ENCODE data around the gene MLST8. TPM values are rescaled to one million over a fixed set of nuclear protein-coding genes. Genes with fewer than 3 reads are reported as not detected.

MLST8 gene
- total RNA-seq, 2 donors from 2014 or later, result 32.4 to 59.0 TPM

DNA sequence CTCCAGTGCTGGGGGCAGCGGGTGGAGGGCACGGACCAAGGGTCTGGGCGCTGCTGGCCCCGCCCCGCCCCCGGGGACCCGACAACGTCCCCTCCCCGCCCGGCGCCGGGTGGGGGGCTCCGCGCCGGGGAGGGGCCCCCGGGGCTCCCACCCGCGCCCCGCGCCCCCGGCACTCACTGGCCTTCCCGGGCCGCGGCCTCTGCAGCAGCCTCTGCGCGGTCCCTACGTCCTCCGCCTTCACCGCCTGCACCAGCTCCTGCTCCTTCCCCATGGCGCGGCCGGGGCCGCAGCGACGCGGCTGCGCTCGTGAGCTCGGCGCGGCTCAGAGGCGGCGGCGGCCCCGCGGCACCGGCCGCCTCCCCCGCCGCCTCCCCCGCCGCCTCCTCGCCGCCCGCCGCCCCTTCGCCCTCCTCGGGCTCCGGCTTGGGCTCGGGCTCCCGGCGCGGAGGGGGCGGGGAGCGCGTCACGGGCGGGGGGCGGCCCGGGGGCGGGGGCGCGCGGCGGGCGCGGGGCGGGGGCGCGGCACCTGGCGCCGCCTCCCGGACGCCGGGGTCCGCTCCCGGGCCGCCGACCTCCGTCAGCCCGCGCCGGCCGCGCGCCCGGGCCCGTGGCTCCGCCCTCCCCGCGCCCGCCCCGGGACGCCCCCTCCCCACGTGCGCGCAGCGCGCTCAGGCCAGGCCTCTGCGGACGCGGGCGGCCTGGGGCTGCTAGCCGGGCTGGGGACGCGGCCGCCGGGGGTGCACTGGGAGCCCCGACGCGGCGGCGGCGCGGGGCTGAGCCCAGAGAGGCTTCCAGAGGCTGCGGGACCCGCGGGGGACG, 8.9 kb upstream of the MLST8 start, which contains the start of gene CASKIN1:
TSS of gene CASKIN1 (minus strand) at position 444 of the 819 bp plus-strand sequence. CDS start at position 271, 173 bp downstream.
- intact Hi-C loops (cut with DNase I), result no loop called here
- ATAC-seq, result peak; percentile 9
- WGBS, 2 donors, result 1% methylated on average over 54 of the region's 129 CpGs; no CpG with 5 or more reads in 1 of the 2 donors
- Histone ChIP-seq H3K27me3 (no peaks in the 10 kb centered on the region), H3K36me3 (replicated peaks in 1 of 2; ENCODE audit: insufficient read depth in 1 of 2, low read depth in 2 of 2) (no peaks in the 10 kb centered on the region), H3K4me1 (peaks cover 13% of the 10 kb centered on the region), H3K27ac (no peak within 1 kb of the TSS), H3K4me3 (no peak within 1 kb of the TSS), H3K9me3 (no peaks in the 10 kb centered on the region)
- DNase-seq, result no peak
- TF ChIP-seq POLR2A (IDR thresholded peaks at IDR 0.05), result no peak
- TF ChIP-seq, protein P1, sequence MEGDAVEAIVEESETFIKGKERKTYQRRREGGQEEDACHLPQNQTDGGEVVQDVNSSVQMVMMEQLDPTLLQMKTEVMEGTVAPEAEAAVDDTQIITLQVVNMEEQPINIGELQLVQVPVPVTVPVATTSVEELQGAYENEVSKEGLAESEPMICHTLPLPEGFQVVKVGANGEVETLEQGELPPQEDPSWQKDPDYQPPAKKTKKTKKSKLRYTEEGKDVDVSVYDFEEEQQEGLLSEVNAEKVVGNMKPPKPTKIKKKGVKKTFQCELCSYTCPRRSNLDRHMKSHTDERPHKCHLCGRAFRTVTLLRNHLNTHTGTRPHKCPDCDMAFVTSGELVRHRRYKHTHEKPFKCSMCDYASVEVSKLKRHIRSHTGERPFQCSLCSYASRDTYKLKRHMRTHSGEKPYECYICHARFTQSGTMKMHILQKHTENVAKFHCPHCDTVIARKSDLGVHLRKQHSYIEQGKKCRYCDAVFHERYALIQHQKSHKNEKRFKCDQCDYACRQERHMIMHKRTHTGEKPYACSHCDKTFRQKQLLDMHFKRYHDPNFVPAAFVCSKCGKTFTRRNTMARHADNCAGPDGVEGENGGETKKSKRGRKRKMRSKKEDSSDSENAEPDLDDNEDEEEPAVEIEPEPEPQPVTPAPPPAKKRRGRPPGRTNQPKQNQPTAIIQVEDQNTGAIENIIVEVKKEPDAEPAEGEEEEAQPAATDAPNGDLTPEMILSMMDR (IDR thresholded peaks at IDR 0.05), result no peak

DNA sequence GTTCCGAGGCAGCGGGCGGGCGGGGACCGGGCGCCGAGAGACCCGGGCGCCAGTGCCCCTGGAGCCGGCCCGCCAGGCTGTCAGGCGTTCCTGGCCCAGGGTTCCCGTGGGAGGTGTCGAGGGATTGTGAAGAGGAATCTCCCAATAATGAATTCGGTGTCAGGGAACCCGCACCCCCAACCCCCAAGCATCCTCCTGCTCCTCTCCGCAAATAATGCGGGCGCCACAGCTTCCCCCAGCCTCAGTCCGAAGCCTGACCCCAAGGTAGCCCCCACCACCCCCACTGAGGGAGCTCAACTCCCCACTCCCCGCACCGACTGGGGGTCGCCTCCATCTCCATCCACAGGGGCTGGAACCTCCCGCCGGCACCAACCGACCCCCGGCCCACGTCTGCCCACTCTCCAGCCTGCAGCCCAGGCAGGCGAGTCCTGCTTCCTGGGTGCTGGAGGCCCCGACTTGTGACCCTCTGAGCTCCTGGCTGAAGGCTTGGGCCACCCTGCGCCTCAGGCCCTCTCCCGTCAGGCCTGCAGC, 8.2 kb upstream of the MLST8 start:
- H3K27me3 ChIP-seq, result no peaks in the 10 kb centered on the region
- TF ChIP-seq, protein P1 (IDR thresholded peaks at IDR 0.05), result no peak
- TF ChIP-seq POLR2A (IDR thresholded peaks at IDR 0.05), result no peak
- intact Hi-C loops (cut with DNase I), result no loop called here
- peaks cover 13% of the 10 kb centered on the region for H3K4me1 ChIP-seq
- DNase-seq, result no peak
- H3K36me3 ChIP-seq (replicated peaks in 1 of 2; ENCODE audit: insufficient read depth in 1 of 2, low read depth in 2 of 2), result no peaks in the 10 kb centered on the region
- peak; percentile 2 for ATAC-seq
- no peak overlapping the region for H3K27ac ChIP-seq
- H3K4me3 ChIP-seq, result no peak overlapping the region
- 41 to 65% methylated on average over 8 to 25 of the region's 32 CpGs for WGBS, 2 donors
- no peaks in the 10 kb centered on the region for H3K9me3 ChIP-seq

DNA sequence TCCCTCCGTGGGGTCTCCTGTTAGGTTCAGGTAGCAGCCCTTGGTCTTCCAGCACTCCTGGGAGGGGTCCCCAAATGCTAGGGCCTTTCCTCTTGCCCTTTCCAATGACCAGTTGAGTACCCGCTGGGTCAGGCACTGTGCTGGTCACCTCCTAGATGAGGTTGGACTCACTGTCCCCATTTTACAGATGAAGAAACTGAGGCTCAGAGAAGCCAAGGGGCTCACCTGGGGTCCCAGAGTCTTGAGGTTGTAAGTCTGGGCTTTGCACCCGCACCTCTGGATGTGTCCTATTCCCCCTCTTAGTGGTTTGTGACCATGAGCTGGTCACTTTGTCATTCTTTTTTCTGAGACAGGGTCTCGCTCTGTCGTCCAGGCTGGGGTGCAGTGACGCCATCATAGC, 7.5 kb upstream of the MLST8 start:
- no peak for DNase-seq
- Histone ChIP-seq H3K36me3 (replicated peaks in 1 of 2; ENCODE audit: insufficient read depth in 1 of 2, low read depth in 2 of 2) (no peaks in the 10 kb centered on the region), H3K4me3 (no peak overlapping the region), H3K9me3 (no peaks in the 10 kb centered on the region), H3K4me1 (peaks cover 13% of the 10 kb centered on the region), H3K27me3 (no peaks in the 10 kb centered on the region), H3K27ac (no peak overlapping the region)
- 76 to 77% methylated on average over 6 of the region's 6 CpGs for WGBS, 2 donors
- intact Hi-C loops (cut with DNase I), result no loop called here
- TF ChIP-seq, protein P1 (IDR thresholded peaks at IDR 0.05), result no peak
- no peak for TF ChIP-seq POLR2A (IDR thresholded peaks at IDR 0.05)
- ATAC-seq, result no peak

DNA sequence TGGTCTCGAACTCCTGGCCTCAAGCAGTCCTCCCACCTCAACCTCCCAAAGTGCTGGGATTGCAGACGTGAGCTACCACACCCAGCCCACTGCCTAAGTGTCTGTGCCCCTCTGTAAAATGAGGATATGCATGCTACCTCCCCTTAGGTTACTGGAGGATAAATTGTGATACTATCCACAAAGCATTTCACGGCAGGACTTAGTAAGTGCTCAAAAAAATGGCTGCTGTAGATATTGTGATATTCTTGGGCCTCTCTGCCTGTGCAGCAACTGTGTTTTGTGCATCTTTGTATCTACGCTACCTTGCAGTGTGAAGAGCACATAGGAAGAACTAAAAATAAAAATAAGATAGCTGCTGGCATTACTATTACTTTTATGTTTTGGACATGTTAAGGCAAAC, 7.0 kb upstream of the MLST8 start:
- H3K4me1 ChIP-seq, result peaks cover 13% of the 10 kb centered on the region
- TF ChIP-seq POLR2A (IDR thresholded peaks at IDR 0.05), result no peak
- TF ChIP-seq, protein P1 (IDR thresholded peaks at IDR 0.05), result no peak
- DNase-seq (no peak), ATAC-seq (no peak)
- intact Hi-C loops (cut with DNase I), result no loop called here
- H3K36me3 ChIP-seq (replicated peaks in 1 of 2; ENCODE audit: insufficient read depth in 1 of 2, low read depth in 2 of 2), result no peaks in the 10 kb centered on the region
- 62 to 64% methylated on average over 4 of the region's 4 CpGs for WGBS, 2 donors
- H3K9me3 ChIP-seq, result no peaks in the 10 kb centered on the region
- no peaks in the 10 kb centered on the region for H3K27me3 ChIP-seq
- H3K4me3 ChIP-seq, result no peak overlapping the region
- no peak overlapping the region for H3K27ac ChIP-seq

Measured in body of pancreas (tissue), 4 donors.